GM12878 (cell line): ENCODE results near the gene PPP1R27. TPM values are rescaled to one million over a fixed set of nuclear protein-coding genes. Genes with fewer than 3 reads are reported as not detected.

Experiments used
- ATAC-seq: fragments of 200-7000 bp; cut with Tn5 transposase; 3 replicates; pipeline ENCODE4 v1.9.1; 2020; ENCODE audit warnings: mild to moderate bottlenecking, moderate library complexity
- BruUV-seq: library from RNA; stranded (reverse); fragments of 400-500 nt; replicated peaks from 2 replicates; lab custom pipeline; 2021; lab: Mats Ljungman, UMichigan
- CTCF ChIA-PET: fragments of 300-600 bp; sonication (Branson Sonifier 250); formaldehyde crosslinking; extraction: SDS; loops from one replicate; lab custom pipeline; 2021; ENCODE audit warnings: inconsistent platforms; lab: Yijun Ruan, JAX
- POLR2A ChIA-PET: fragments of 350-600 bp; formaldehyde crosslinking; extraction: SDS; loops from one replicate; lab custom pipeline; 2021; ENCODE audit warnings: inconsistent platforms; lab: Charles Lee
- RAD21 ChIA-PET: fragments of 300-600 bp; sonication (Branson Sonifier 250); formaldehyde crosslinking; loops from one replicate; lab custom pipeline; 2023; ENCODE audit warnings: antibody characterized with exemption; ENCODE audit not compliant: unreplicated experiment; lab: Charles Lee
- SMC1A ChIA-PET: fragments of 300-600 bp; sonication (Branson Sonifier 250); formaldehyde crosslinking; loops from one replicate; lab custom pipeline; 2023; ENCODE audit not compliant: unreplicated experiment, uncharacterized antibody; lab: Charles Lee
- DNase-seq: peaks from one replicate; pipeline ENCODE4 v3.0.0-alpha.2; 2011; ENCODE audit warnings: low read depth, low spot score
- FAIRE-seq: peaks from 3 replicates; lab custom pipeline; 2011; peaks lifted over from hg19 to GRCh38; lab: Jason Lieb, UNC
- H2AFZ ChIP-seq: 2 replicates; pipeline ENCODE4 v1.6.0; 2011; ENCODE audit warnings: low read depth, low read length, control low read depth; ENCODE audit not compliant: control insufficient read depth
- H3K27ac ChIP-seq: 2 replicates; pipeline ENCODE4 v1.5.1; 2011; ENCODE audit warnings: control low read depth; ENCODE audit not compliant: control insufficient read depth, insufficient read depth
- H3K27me3 ChIP-seq, 2 experiments: replicated peaks in 1 of 2; 2 replicates each; pipeline versions ENCODE4 v1.6.0 to v1.6.1; 2011; ENCODE audit warnings: low read length in 1 of 2; ENCODE audit not compliant: control insufficient read depth in 2 of 2, insufficient read depth in 2 of 2
- H3K36me3 ChIP-seq, 2 experiments: 2 replicates each; pipeline ENCODE4 v1.5.1; 2011; ENCODE audit warnings: low read length in 1 of 2; ENCODE audit not compliant: control insufficient read depth in 2 of 2, insufficient read depth in 2 of 2
- H3K4me1 ChIP-seq: 2 replicates; pipeline ENCODE4 v1.6.1; 2011; ENCODE audit warnings: mild to moderate bottlenecking, low read length, moderate library complexity, mixed read lengths; ENCODE audit not compliant: control insufficient read depth, insufficient read depth
- H3K4me2 ChIP-seq: 2 replicates; pipeline ENCODE4 v1.6.0; 2011; ENCODE audit warnings: control low read depth; ENCODE audit not compliant: control insufficient read depth, insufficient read depth
- H3K4me3 ChIP-seq: fragments of 200-600 bp; sonication (generic); 2 replicates; pipeline ENCODE4 v1.5.1; 2016
- H3K79me2 ChIP-seq: 2 replicates; pipeline ENCODE4 v1.6.0; 2011; ENCODE audit warnings: low read length; ENCODE audit not compliant: control insufficient read depth, insufficient read depth
- H3K9ac ChIP-seq: 2 replicates; pipeline ENCODE4 v1.8.0; 2011; ENCODE audit warnings: low read length, control low read depth, mixed read lengths; ENCODE audit not compliant: control insufficient read depth, insufficient read depth
- H3K9me3 ChIP-seq: replicated peaks from 3 replicates; pipeline ENCODE4 v1.5.1; 2011; ENCODE audit warnings: mild to moderate bottlenecking, low read length; ENCODE audit not compliant: control insufficient read depth, insufficient read depth
- H4K20me1 ChIP-seq: 2 replicates; pipeline ENCODE4 v1.6.0; 2011; ENCODE audit not compliant: control insufficient read depth, insufficient read depth
- NR2C2 ChIP-seq: IDR thresholded peaks from 2 replicates; pipeline ENCODE4 v1.6.1; 2011; ENCODE audit warnings: borderline replicate concordance, low read depth; ENCODE audit not compliant: control insufficient read depth, insufficient read length
- RELA ChIP-seq: fragments of 450-650 bp; IDR thresholded peaks from 2 replicates; pipeline ENCODE4 v1.8.0; 2014; ENCODE audit warnings: borderline replicate concordance; ENCODE audit not compliant: partially characterized antibody
- REST ChIP-seq: IDR thresholded peaks from 2 replicates; pipeline ENCODE4 v1.6.1; 2012; ENCODE audit warnings: mild to moderate bottlenecking, low read depth, low read length
- WGBS: methylation state at CpG from one replicate; pipeline ENCODE4 v1.1.6; 2016; ENCODE audit warnings: low lambda C conversion rate; ENCODE audit not compliant: insufficient replicate concordance, insufficient coverage; ENCODE audit errors: missing lambda C conversion rate; 5-methylcytosine and 5-hydroxymethylcytosine counted together
- in situ Hi-C: fragments of 300-500 bp; cut with MboI; formaldehyde crosslinking; loops from 9 replicates; pipeline ENCODE4 v1.14.3; 2018; ENCODE audit warnings: mixed read lengths
- intact Hi-C: fragments of 100-400 bp; cut with micrococcal nuclease; formaldehyde crosslinking; loops from one replicate; pipeline ENCODE4 v1.14.2; 2022; ENCODE audit not compliant: unreplicated experiment
- polyA plus RNA-seq, 11 experiments: library from polyadenylated mRNA; depleted of rRNA in 4 of 11; unstranded in 6 of 11; stranded (reverse) in 5 of 11; fragments of >200 nt; fragmentation: Nextera tagmentation in 4 of 11; fragmentation: Illumina TruSeq in 1 of 11; extraction: Ambion mirVana in 4 of 11; extraction: Trizol in 1 of 11; gene quantifications; 1 replicate in 1 of 11; 2 replicates in 10 of 11; pipeline versions ENCODE4 v1.2.1 to v1.2.3, GENCODE V29; 2011 to 2016; ENCODE audit warnings: inconsistent platforms in 2 of 11, missing spikeins in 2 of 11, low read depth in 1 of 11
- total RNA-seq, 4 experiments: library from RNA; depleted of rRNA in 3 of 4; stranded (reverse); fragments of >200 nt in 3 of 4; fragmentation: Illumina TruSeq in 1 of 4; extraction: Trizol in 1 of 4; gene quantifications; 2 replicates each; pipeline versions ENCODE4 v1.2.1 to v1.2.3, GENCODE V29; 2013 to 2021

PPP1R27 gene
- total and polyA plus RNA-seq, 10 of the 15 experiments (the other 5 are each of a cell fraction or from before 2014, with no cell fraction given): 0.17 to 1.6 (median 0.49) TPM; not detected in 3

- Histone ChIP-seq H4K20me1 (no peaks in the 10 kb centered on the region), H3K9ac (no peak overlapping the region), H2AFZ (no peak overlapping the region), H3K4me3 (no peak overlapping the region), H3K4me2 (no peak overlapping the region), H3K79me2 (peaks cover 3% of the 10 kb centered on the region), H3K27ac (no peak overlapping the region), H3K27me3 (no peaks in the 10 kb centered on the region), H3K9me3 (no peaks in the 10 kb centered on the region), H3K4me1 (peaks cover 6% of the 10 kb centered on the region), H3K36me3 (peaks cover 5% of the 10 kb centered on the region in 2 experiments; a peak in 3 of 4 replicates)
- no TSS peak for BruUV-seq
- RAD21 ChIA-PET: no interaction called here
- SMC1A ChIA-PET: interaction anchor here (0.6 kb wide), 1 partner anchor 44 kb away, joined by 3 read pairs; no protein-coding TSS in a partner anchor
- FAIRE-seq (no peak), ATAC-seq (no peak), DNase-seq (no peak)
- WGBS: 62% methylated on average over 15 of the region's 17 CpGs
- TF ChIP-seq REST: no peak
- TF ChIP-seq RELA: no peak
- TF ChIP-seq NR2C2: no peak
- POLR2A ChIA-PET: no interaction called here
- CTCF ChIA-PET: no interaction called here
- intact Hi-C loops: no loop called here
- in situ Hi-C loops: no loop called here
Observed at GRCh38 chr17:81838753-81839255, 4.0 kb upstream of the PPP1R27 start.
